Uterus (tissue), 2 donors: ENCODE measurements around the gene TASL.

Experiments
- POLR2A ChIP-seq, 2 donors: fragments of 450-650 bp; IDR thresholded peaks; one replicate each; pipeline ENCODE4 v1.6.1; 2016; ENCODE audit warnings: antibody characterized with exemption in 2 of 2, mild to moderate bottlenecking in 1 of 2, moderate library complexity in 1 of 2
- TF ChIP-seq, protein P1 (sequence below), 4 experiments: fragments of 200-600 bp in 2 of 4; fragments of 450-650 bp in 2 of 4; sonication (generic) in 2 of 4; IDR thresholded peaks; one replicate each; pipeline ENCODE4 v1.5.1; 2016 to 2019; ENCODE audit warnings: antibody characterized with exemption in 4 of 4, mild to moderate bottlenecking in 2 of 4, moderate library complexity in 1 of 4

DNA sequence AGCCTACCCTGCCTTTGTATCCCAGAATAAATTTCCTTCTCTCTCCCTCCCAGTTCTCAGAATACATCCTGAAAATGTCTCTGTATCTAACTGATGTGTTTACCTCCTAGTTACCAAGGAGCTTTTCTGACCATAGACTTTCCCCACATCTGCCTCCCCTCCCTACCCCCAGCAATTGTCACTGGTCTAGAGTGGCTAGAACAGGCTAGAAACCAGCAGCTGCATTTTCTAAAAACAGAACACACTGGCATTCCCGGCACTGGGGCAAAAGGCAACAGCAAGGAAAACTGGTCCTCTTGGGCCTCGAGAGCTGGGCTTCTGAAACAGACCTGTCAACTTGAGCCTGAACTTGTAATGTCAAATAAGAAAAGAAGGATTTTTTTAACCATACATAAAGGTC is 16.4 kb downstream of the TASL start:
- TF ChIP-seq POLR2A (IDR thresholded peaks at IDR 0.05) = no peak
- TF ChIP-seq, protein P1, sequence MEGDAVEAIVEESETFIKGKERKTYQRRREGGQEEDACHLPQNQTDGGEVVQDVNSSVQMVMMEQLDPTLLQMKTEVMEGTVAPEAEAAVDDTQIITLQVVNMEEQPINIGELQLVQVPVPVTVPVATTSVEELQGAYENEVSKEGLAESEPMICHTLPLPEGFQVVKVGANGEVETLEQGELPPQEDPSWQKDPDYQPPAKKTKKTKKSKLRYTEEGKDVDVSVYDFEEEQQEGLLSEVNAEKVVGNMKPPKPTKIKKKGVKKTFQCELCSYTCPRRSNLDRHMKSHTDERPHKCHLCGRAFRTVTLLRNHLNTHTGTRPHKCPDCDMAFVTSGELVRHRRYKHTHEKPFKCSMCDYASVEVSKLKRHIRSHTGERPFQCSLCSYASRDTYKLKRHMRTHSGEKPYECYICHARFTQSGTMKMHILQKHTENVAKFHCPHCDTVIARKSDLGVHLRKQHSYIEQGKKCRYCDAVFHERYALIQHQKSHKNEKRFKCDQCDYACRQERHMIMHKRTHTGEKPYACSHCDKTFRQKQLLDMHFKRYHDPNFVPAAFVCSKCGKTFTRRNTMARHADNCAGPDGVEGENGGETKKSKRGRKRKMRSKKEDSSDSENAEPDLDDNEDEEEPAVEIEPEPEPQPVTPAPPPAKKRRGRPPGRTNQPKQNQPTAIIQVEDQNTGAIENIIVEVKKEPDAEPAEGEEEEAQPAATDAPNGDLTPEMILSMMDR (IDR thresholded peaks at IDR 0.05) = no peak
